Measurements from ENCODE around the gene IKBKE. TPM values are rescaled to one million over a fixed set of nuclear protein-coding genes. Genes with fewer than 3 reads are reported as not detected.

IKBKE gene
- total RNA-seq: 1.3 TPM

GRCh38 chr1:206469933-206470691, at the start of gene IKBKE:
Gene IKBKE, plus strand, starts transcription at chr1:206470476. Its CDS starts 2,752 bp downstream, at chr1:206473228.
- DNase-seq (ENCODE audit: low spot score) (peak; percentile 55), ATAC-seq (peak; percentile 86)

GRCh38 chr1:206421616-206422340, 48.5 kb upstream of the IKBKE start:
- ATAC-seq: no peak
- DNase-seq (ENCODE audit: low spot score): no peak

- ATAC-seq: no peak
- no peak for DNase-seq (ENCODE audit: low spot score)
Measured at GRCh38 chr1:206422525-206422924, 47.8 kb upstream of the IKBKE start.

- no peak for DNase-seq (ENCODE audit: low spot score)
Measured at GRCh38 chr1:206427291-206427690, 43.0 kb upstream of the IKBKE start.

GRCh38 chr1:206429421-206429820, 40.9 kb upstream of the IKBKE start:
- ATAC-seq (no peak), DNase-seq (ENCODE audit: low spot score) (no peak)

More at GRCh38 chr1:206427291-206427690, 43.0 kb upstream of the IKBKE start:
- no peak for ATAC-seq

- DNase-seq (ENCODE audit: low spot score) (no peak), ATAC-seq (peak; percentile 66)
Measured at GRCh38 chr1:206430031-206430983, 40.0 kb upstream of the IKBKE start.

GRCh38 chr1:206435445-206435844, 34.8 kb upstream of the IKBKE start:
- ATAC-seq: no peak
- DNase-seq (ENCODE audit: low spot score): no peak

GRCh38 chr1:206438554-206438953, 31.7 kb upstream of the IKBKE start:
- DNase-seq (ENCODE audit: low spot score) (no peak), ATAC-seq (peak; percentile 94)

- DNase-seq (ENCODE audit: low spot score) (no peak), ATAC-seq (no peak)
Measured at GRCh38 chr1:206439205-206439604, 31.1 kb upstream of the IKBKE start.

- DNase-seq (ENCODE audit: low spot score) (no peak), ATAC-seq (no peak)
Measured at GRCh38 chr1:206441336-206441967, 28.8 kb upstream of the IKBKE start.

GRCh38 chr1:206442101-206442500, 28.2 kb upstream of the IKBKE start:
- ATAC-seq (no peak), DNase-seq (ENCODE audit: low spot score) (no peak)

- DNase-seq (ENCODE audit: low spot score) (no peak), ATAC-seq (no peak)
Measured at GRCh38 chr1:206445116-206445515, 25.2 kb upstream of the IKBKE start.

- DNase-seq (ENCODE audit: low spot score) (no peak), ATAC-seq (no peak)
Measured at GRCh38 chr1:206445911-206446356, 24.3 kb upstream of the IKBKE start.

- no peak for DNase-seq (ENCODE audit: low spot score)
Measured at GRCh38 chr1:206446688-206447421, 23.4 kb upstream of the IKBKE start.

GRCh38 chr1:206447422-206447765, 22.9 kb upstream of the IKBKE start:
- ATAC-seq: no peak

More at GRCh38 chr1:206446688-206447421, 23.4 kb upstream of the IKBKE start:
- ATAC-seq: no peak

GRCh38 chr1:206447792-206448191, 22.5 kb upstream of the IKBKE start:
- ATAC-seq (no peak), DNase-seq (ENCODE audit: low spot score) (no peak)

More at GRCh38 chr1:206447422-206447765, 22.9 kb upstream of the IKBKE start:
- no peak for DNase-seq (ENCODE audit: low spot score)

GRCh38 chr1:206448471-206448870, 21.8 kb upstream of the IKBKE start:
- ATAC-seq: no peak
- DNase-seq (ENCODE audit: low spot score): no peak

- ATAC-seq (no peak), DNase-seq (ENCODE audit: low spot score) (no peak)
Measured at GRCh38 chr1:206449565-206449964, 20.7 kb upstream of the IKBKE start.

GRCh38 chr1:206450281-206450680, 20.0 kb upstream of the IKBKE start:
- ATAC-seq: no peak
- DNase-seq (ENCODE audit: low spot score): no peak

GRCh38 chr1:206451134-206451686, 19.1 kb upstream of the IKBKE start:
- DNase-seq (ENCODE audit: low spot score) (no peak), ATAC-seq (no peak)
